ENCODE data around the gene ASCL2.

- TF ChIP-seq POLR2A (IDR thresholded peaks at IDR 0.05) (no peak), CTCF (IDR thresholded peaks at IDR 0.05) (peak; percentile 80 to 94 (median 90))
Observed at GRCh38 chr11:2305140-2305778, 34.9 kb upstream of the ASCL2 start.
